SK-N-SH (cell line): ENCODE results near the gene DLX4. TPM values are rescaled to one million over a fixed set of nuclear protein-coding genes. Genes with fewer than 3 reads are reported as not detected.

Experiments used
- CTCF ChIA-PET: fragments of 300-600, 350-600 bp; formaldehyde crosslinking; extraction: SDS; loops from one replicate; lab custom pipeline; 2021; lab: Yijun Ruan, JAX
- POLR2A ChIA-PET: fragments of 350-600 bp; sonication (Branson Sonifier 250); formaldehyde crosslinking; extraction: SDS; loops from one replicate; lab custom pipeline; 2020; ENCODE audit warnings: antibody characterized with exemption, inconsistent platforms; lab: Yijun Ruan, JAX
- DNase-seq: peaks from one replicate; pipeline ENCODE4 v3.0.0; 2012
- H2AFZ ChIP-seq: fragments of 200-600 bp; sonication (generic); 2 replicates; pipeline ENCODE4 v1.8.1; 2016; ENCODE audit warnings: antibody characterized with exemption, mild to moderate bottlenecking, low read depth
- H3F3A ChIP-seq: fragments of 200-600 bp; sonication (generic); replicated peaks from 2 replicates; pipeline ENCODE3; 2016; ENCODE audit warnings: antibody characterized with exemption, mild to moderate bottlenecking; ENCODE audit not compliant: insufficient read depth
- H3K27ac ChIP-seq, 2 experiments: fragments of 200-500 bp in 1 of 2; fragments of 200-600 bp in 1 of 2; sonication (Bioruptor generic) in 1 of 2; sonication (generic), shearing (Covaris generic) in 1 of 2; 2 replicates each; pipeline versions ENCODE4 v1.5.1 to v1.6.1; 2014 to 2016; ENCODE audit warnings: low read depth in 2 of 2, inconsistent platforms in 1 of 2, low read length in 1 of 2, mild to moderate bottlenecking in 1 of 2, mixed read lengths in 1 of 2
- H3K27me3 ChIP-seq: fragments of 200-600 bp; sonication (generic), shearing (Covaris generic); 2 replicates; pipeline ENCODE4 v1.6.1; 2016; ENCODE audit warnings: mixed run types; ENCODE audit not compliant: insufficient read depth
- H3K36me3 ChIP-seq, 2 experiments: fragments of 200-500 bp in 1 of 2; fragments of 200-600 bp in 1 of 2; sonication (Bioruptor generic) in 1 of 2; sonication (generic) in 1 of 2; replicated peaks in 1 of 2; 2 replicates each; pipeline versions ENCODE3 to v1.5.1; 2014 to 2016; ENCODE audit warnings: low read length in 1 of 2, mild to moderate bottlenecking in 1 of 2; ENCODE audit not compliant: insufficient read depth in 2 of 2, control insufficient read depth in 1 of 2
- H3K4me1 ChIP-seq, 2 experiments: fragments of 200-500 bp in 1 of 2; fragments of 200-600 bp in 1 of 2; sonication (Bioruptor generic) in 1 of 2; sonication (generic), shearing (Covaris generic) in 1 of 2; 2 replicates each; pipeline versions ENCODE4 v1.5.1 to v1.6.1; 2014 to 2016; ENCODE audit warnings: low read depth in 1 of 2, low read length in 1 of 2, mixed run types in 1 of 2; ENCODE audit not compliant: insufficient read depth in 2 of 2, control insufficient read depth in 1 of 2
- H3K4me2 ChIP-seq: fragments of 200-600 bp; sonication (generic), shearing (Covaris generic); 2 replicates; pipeline ENCODE4 v1.6.1; 2017; ENCODE audit warnings: mixed run types
- H3K4me3 ChIP-seq, 2 experiments: fragments of 200-500 bp in 1 of 2; fragments of 200-600 bp in 1 of 2; sonication (Bioruptor generic) in 1 of 2; sonication (generic), shearing (Covaris generic) in 1 of 2; 2 replicates each; pipeline versions ENCODE4 v1.5.1 to v1.8.1; 2014 to 2016; ENCODE audit warnings: low read depth in 2 of 2, inconsistent platforms in 1 of 2, low read length in 1 of 2, mild to moderate bottlenecking in 1 of 2, mixed read lengths in 1 of 2, moderate library complexity in 1 of 2
- H3K79me2 ChIP-seq: fragments of 200-600 bp; sonication (generic); 2 replicates; pipeline ENCODE4 v1.8.1; 2017; ENCODE audit warnings: mild to moderate bottlenecking; ENCODE audit not compliant: insufficient read depth
- H3K9ac ChIP-seq: fragments of 200-600 bp; sonication (generic); 2 replicates; pipeline ENCODE4 v1.6.1; 2017; ENCODE audit warnings: mixed run types
- H3K9me2 ChIP-seq: fragments of 200-600 bp; sonication (generic); 2 replicates; pipeline ENCODE4 v1.6.1; 2017; ENCODE audit warnings: mixed run types
- H3K9me3 ChIP-seq: fragments of 200-600 bp; sonication (generic); 2 replicates; pipeline ENCODE4 v1.6.1; 2017; ENCODE audit warnings: mixed run types, mild to moderate bottlenecking, moderate library complexity
- H4K20me1 ChIP-seq: fragments of 200-600 bp; sonication (generic); 2 replicates; pipeline ENCODE4 v1.6.1; 2017; ENCODE audit warnings: mild to moderate bottlenecking, mixed run types; ENCODE audit not compliant: insufficient read depth
- CTCF ChIP-seq: fragments of 200-600 bp; sonication (generic); IDR thresholded peaks from 2 replicates; pipeline ENCODE4 v1.6.1; 2017; ENCODE audit warnings: antibody characterized with exemption, mild to moderate bottlenecking, moderate library complexity
- ELF1 ChIP-seq: IDR thresholded peaks from 2 replicates; pipeline ENCODE4 v1.4.0; 2012
- EP300 ChIP-seq, 2 experiments: IDR thresholded peaks; 2 replicates each; pipeline versions ENCODE4 v1.4.0 to v1.6.1; 2012; ENCODE audit warnings: borderline replicate concordance in 1 of 2, low read depth in 1 of 2, low read length in 1 of 2
- FOXM1 ChIP-seq: IDR thresholded peaks from 2 replicates; pipeline ENCODE4 v1.4.0; 2012; ENCODE audit warnings: low read depth, mild to moderate bottlenecking
- GATA2 ChIP-seq: sonication (generic); formaldehyde crosslinking; IDR thresholded peaks from 2 replicates; pipeline ENCODE4 v1.5.0; 2020; ENCODE audit warnings: mild to moderate bottlenecking, missing genetic modification reagents
- JUND ChIP-seq: IDR thresholded peaks from 2 replicates; pipeline ENCODE4 v1.4.0; 2012
- MEF2A ChIP-seq: IDR thresholded peaks from 2 replicates; pipeline ENCODE4 v1.4.0; 2012; ENCODE audit warnings: low read depth, borderline replicate concordance
- MXI1 ChIP-seq: IDR thresholded peaks from 2 replicates; pipeline ENCODE4 v1.6.1; 2012; ENCODE audit warnings: mild to moderate bottlenecking, low read depth, low read length, improper control_type of control experiment
- NFIC ChIP-seq: IDR thresholded peaks from 2 replicates; pipeline ENCODE4 v1.4.0; 2012; ENCODE audit warnings: borderline replicate concordance
- POLR2AphosphoS5 ChIP-seq: IDR thresholded peaks from 2 replicates; pipeline ENCODE4 v1.6.1; 2012; ENCODE audit warnings: low read depth, low read length
- RXRA ChIP-seq: IDR thresholded peaks from 2 replicates; pipeline ENCODE4 v1.4.0; 2012; ENCODE audit warnings: low read depth, mild to moderate bottlenecking, borderline replicate concordance
- TCF12 ChIP-seq: IDR thresholded peaks from 2 replicates; pipeline ENCODE4 v1.4.0; 2012
- YY1 ChIP-seq: IDR thresholded peaks from 2 replicates; pipeline ENCODE4 v1.4.0; 2012; ENCODE audit warnings: low read depth, mild to moderate bottlenecking
- WGBS: methylation state at CpG from one replicate; pipeline ENCODE4 v1.1.6; 2017; ENCODE audit warnings: low lambda C conversion rate; 5-methylcytosine and 5-hydroxymethylcytosine counted together
- polyA plus RNA-seq, 3 experiments: library from polyadenylated mRNA; depleted of rRNA; stranded (reverse); fragments of >200 nt; gene quantifications; 2 replicates each; pipeline ENCODE4 v1.2.3, GENCODE V29; 2012
- TF ChIP-seq, protein P1 (sequence below): IDR thresholded peaks from 2 replicates; pipeline ENCODE4 v1.6.1; 2012; ENCODE audit warnings: mild to moderate bottlenecking, low read depth, low read length, moderate library complexity
- TF ChIP-seq, protein P2 (sequence below): IDR thresholded peaks from 2 replicates; pipeline ENCODE4 v1.4.0; 2012; ENCODE audit warnings: low read depth, borderline replicate concordance

The DLX4 gene
- polyA plus RNA-seq, 1 of the 3 experiments (the other 2 are of a cell fraction), result 0.10 TPM

GRCh38 chr17:49944273-49944870, 24.6 kb upstream of the DLX4 start:
- TF ChIP-seq FOXM1 (no peak), NFIC (no peak), GATA2 (no peak), MXI1 (no peak), ELF1 (no peak), CTCF (no peak), YY1 (no peak), RXRA (no peak), POLR2AphosphoS5 (no peak), EP300 (IDR thresholded peaks at IDR 0.05; ENCODE audit: borderline replicate concordance in 1 of 2, low read depth in 1 of 2, low read length in 1 of 2) (no peak), JUND (no peak), TCF12 (no peak), MEF2A (no peak)
- TF ChIP-seq, protein P1, sequence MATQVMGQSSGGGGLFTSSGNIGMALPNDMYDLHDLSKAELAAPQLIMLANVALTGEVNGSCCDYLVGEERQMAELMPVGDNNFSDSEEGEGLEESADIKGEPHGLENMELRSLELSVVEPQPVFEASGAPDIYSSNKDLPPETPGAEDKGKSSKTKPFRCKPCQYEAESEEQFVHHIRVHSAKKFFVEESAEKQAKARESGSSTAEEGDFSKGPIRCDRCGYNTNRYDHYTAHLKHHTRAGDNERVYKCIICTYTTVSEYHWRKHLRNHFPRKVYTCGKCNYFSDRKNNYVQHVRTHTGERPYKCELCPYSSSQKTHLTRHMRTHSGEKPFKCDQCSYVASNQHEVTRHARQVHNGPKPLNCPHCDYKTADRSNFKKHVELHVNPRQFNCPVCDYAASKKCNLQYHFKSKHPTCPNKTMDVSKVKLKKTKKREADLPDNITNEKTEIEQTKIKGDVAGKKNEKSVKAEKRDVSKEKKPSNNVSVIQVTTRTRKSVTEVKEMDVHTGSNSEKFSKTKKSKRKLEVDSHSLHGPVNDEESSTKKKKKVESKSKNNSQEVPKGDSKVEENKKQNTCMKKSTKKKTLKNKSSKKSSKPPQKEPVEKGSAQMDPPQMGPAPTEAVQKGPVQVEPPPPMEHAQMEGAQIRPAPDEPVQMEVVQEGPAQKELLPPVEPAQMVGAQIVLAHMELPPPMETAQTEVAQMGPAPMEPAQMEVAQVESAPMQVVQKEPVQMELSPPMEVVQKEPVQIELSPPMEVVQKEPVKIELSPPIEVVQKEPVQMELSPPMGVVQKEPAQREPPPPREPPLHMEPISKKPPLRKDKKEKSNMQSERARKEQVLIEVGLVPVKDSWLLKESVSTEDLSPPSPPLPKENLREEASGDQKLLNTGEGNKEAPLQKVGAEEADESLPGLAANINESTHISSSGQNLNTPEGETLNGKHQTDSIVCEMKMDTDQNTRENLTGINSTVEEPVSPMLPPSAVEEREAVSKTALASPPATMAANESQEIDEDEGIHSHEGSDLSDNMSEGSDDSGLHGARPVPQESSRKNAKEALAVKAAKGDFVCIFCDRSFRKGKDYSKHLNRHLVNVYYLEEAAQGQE, result no peak
- TF ChIP-seq, protein P2, sequence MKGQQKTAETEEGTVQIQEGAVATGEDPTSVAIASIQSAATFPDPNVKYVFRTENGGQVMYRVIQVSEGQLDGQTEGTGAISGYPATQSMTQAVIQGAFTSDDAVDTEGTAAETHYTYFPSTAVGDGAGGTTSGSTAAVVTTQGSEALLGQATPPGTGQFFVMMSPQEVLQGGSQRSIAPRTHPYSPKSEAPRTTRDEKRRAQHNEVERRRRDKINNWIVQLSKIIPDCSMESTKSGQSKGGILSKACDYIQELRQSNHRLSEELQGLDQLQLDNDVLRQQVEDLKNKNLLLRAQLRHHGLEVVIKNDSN, result no peak
- no peaks in the 10 kb centered on the region for H3F3A ChIP-seq
- H3K4me2 ChIP-seq, result no peak overlapping the region
- no peak for DNase-seq
- no peaks in the 10 kb centered on the region for H4K20me1 ChIP-seq
- CTCF ChIA-PET, result interaction anchor here (0.9 to 55.0 kb wide), 4 partner anchors 9 to 83 kb away, joined by 4 to 1225 read pairs (median 132); partner anchors contain the start of gene DLX3
- no peaks in the 10 kb centered on the region for H3K36me3 ChIP-seq
- H3K79me2 ChIP-seq, result no peaks in the 10 kb centered on the region
- H3K27me3 ChIP-seq, result peaks cover 85% of the 10 kb centered on the region
- H2AFZ ChIP-seq, result no peak overlapping the region
- POLR2A ChIA-PET, result no interaction called here
- WGBS, result 38% methylated on average over 26 of the region's 26 CpGs
- H3K9ac ChIP-seq, result no peak overlapping the region
- no peaks in the 10 kb centered on the region for H3K9me2 ChIP-seq
- no peak overlapping the region for H3K4me3 ChIP-seq
- H3K9me3 ChIP-seq, result no peaks in the 10 kb centered on the region
- no peak overlapping the region for H3K27ac ChIP-seq
- no peaks in the 10 kb centered on the region for H3K4me1 ChIP-seq
